Lung microvascular endothelial cell (primary cell): ENCODE measurements around the gene KLK3. TPM values are rescaled to one million over a fixed set of nuclear protein-coding genes. Genes with fewer than 3 reads are reported as not detected.
"Not testable (repeated sequence)": the region's sequence is repeated elsewhere in the genome, so short reads cannot be mapped to it uniquely, and the experiment has no call there.

ENCODE experiments used
- DNase-seq, 2 donors: peaks; one replicate each; pipeline versions ENCODE4 v3.0.0 to v3.0.0-alpha.2; 2010; ENCODE audit warnings: low read depth in 2 of 2
- total RNA-seq: library from RNA; depleted of rRNA; stranded (reverse); fragments of >200 nt; gene quantifications from 2 replicates; pipeline ENCODE4 v1.2.1, GENCODE V29; 2014

The KLK3 gene
- not detected in 2 replicates for total RNA-seq

DNA sequence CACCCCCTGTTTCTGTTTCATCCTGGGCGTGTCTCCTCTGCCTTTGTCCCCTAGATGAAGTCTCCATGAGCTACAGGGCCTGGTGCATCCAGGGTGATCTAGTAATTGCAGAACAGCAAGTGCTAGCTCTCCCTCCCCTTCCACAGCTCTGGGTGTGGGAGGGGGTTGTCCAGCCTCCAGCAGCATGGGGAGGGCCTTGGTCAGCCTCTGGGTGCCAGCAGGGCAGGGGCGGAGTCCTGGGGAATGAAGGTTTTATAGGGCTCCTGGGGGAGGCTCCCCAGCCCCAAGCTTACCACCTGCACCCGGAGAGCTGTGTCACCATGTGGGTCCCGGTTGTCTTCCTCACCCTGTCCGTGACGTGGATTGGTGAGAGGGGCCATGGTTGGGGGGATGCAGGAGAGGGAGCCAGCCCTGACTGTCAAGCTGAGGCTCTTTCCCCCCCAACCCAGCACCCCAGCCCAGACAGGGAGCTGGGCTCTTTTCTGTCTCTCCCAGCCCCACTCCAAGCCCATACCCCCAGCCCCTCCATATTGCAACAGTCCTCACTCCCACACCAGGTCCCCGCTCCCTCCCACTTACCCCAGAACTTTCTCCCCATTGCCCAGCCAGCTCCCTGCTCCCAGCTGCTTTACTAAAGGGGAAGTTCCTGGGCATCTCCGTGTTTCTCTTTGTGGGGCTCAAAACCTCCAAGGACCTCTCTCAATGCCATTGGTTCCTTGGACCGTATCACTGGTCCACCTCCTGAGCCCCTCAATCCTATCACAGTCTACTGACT, at the start of gene KLK3:
Gene KLK3 (plus strand): TSS at position 280 of the 775 bp plus-strand sequence. CDS start 41 bp downstream, at position 321.
- no peak for DNase-seq

GRCh38 chr19:50808856-50809255, 45.9 kb upstream of the KLK3 start:
- no peak for DNase-seq

DNA sequence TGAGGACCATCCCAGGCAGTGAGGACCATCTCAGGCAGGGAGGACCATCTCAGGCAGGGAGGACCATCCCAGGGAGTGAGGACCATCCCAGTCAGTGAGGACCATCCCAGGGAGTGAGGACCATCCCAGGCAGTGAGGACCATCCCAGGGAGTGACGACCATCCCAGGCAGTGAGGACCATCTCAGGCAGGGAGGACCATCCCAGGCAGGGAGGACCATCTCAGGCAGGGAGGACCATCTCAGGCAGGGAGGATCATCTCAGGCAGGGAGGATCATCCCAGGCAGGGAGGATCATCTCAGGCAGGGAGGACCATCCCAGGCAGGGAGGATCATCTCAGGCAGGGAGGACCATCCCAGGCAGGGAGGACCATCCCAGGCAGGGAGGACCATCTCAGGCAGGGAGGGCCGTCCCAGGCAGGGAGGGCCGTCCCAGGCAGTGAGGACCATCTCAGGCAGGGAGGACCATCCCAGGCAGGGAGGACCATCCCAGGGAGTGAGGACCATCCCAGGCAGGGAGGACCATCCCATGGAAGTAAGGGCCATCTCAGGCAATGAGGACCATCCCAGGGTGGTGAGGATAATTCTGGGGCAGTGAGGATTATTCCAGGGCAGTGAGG, 43.0 kb upstream of the KLK3 start:
- DNase-seq: not testable (repeated sequence)

- no peak for DNase-seq
Measured at GRCh38 chr19:50812474-50812873, 42.2 kb upstream of the KLK3 start.

GRCh38 chr19:50814883-50815282, 39.8 kb upstream of the KLK3 start:
- DNase-seq: no peak

DNA sequence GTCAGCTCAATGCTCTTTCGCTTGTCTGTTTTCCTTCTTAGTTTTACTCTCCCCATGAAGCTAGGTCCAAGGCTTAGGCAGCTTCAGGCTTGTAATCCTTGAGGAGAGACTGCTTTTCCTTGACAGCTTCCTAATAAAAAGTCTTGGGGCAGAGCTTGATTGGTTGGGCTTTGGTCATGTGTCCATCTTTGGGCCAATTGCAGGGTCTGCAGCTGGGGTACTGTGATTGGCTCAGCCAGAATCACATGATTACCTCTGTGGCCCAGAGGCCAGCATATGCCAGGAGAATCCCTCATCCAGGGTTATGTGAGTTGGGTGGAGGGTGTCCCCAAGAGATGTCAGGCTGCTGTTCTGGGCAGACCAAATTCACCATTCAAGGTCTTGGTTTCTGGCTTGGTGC, 39.3 kb upstream of the KLK3 start:
- DNase-seq: no peak

DNA sequence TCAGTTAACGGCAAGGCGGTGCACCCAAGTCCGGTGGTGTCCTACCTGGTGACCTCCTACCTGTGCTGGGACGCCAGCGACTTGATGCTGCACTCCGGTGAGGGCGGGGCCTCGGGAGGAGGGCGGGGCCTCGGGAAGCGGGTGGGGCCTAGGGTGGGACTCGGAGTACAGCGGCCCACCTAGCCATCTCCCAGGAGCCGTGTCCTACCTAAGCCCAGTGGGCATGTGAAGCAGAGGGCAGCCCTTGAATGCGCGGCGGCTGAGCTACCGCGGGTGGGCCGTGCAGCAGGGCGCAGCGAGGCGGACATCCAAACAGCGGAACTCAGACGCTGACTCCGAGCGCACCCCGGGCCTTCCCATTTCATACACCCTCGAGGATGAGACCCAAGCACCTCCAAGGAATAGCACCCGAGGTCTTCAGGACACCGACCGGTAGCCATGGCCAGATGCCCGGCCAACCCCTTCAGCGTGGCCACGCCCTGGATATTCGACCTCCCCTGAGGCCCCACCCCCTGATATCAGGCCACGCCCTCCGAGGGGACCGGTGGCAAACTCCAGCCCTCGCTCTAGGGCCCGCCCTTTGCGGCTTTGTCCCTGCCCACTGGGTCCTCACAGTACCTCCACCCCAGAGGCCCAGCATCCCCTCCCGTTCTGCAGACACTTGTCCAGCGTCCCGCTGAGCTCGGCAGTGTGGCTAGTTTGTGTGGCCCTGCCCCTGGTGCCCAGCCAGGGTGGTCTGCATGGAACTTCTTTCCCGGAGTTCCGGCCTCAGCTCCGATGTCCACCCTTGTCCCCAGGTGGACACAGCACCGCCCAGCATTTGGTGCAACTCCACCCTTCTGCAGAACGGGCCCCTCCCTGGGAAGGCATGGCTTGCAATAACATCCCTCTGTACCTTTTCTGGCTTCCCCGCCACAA, 36.5 kb upstream of the KLK3 start:
- DNase-seq: peak in 1 of 2 donors; percentile 39

DNA sequence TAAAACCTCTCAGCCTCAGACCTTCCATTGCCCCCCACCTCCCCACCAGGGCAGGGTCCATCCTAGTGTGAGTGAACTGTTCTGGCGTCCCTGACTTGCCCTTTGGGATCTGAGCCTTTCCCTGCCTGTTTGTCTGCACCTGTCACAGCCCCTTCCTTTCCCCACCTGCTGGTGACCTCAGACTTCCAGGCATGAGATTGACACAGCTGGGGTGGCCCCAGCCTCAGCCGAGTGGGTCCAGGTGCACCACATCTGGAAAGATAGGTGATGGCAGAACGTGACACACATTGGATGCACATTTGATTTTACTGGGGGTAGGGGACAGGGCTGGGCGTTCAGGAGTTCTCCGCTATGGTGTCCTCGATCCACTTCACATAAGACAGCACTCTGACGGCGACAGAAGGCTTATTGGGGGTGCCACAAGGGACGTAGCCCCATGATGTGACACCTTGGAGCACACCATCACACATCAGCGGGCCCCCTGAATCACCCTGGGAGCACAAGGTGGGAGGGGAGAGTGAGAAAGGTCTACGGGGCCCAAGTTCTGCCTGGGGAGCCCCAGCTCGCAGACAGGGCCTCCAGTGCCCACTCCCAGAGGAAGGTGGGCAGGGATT, 35.7 kb upstream of the KLK3 start:
- no peak for DNase-seq

GRCh38 chr19:50819636-50820035, 35.1 kb upstream of the KLK3 start:
- DNase-seq: no peak

GRCh38 chr19:50820086-50820485, 34.6 kb upstream of the KLK3 start:
- DNase-seq: no peak

DNA sequence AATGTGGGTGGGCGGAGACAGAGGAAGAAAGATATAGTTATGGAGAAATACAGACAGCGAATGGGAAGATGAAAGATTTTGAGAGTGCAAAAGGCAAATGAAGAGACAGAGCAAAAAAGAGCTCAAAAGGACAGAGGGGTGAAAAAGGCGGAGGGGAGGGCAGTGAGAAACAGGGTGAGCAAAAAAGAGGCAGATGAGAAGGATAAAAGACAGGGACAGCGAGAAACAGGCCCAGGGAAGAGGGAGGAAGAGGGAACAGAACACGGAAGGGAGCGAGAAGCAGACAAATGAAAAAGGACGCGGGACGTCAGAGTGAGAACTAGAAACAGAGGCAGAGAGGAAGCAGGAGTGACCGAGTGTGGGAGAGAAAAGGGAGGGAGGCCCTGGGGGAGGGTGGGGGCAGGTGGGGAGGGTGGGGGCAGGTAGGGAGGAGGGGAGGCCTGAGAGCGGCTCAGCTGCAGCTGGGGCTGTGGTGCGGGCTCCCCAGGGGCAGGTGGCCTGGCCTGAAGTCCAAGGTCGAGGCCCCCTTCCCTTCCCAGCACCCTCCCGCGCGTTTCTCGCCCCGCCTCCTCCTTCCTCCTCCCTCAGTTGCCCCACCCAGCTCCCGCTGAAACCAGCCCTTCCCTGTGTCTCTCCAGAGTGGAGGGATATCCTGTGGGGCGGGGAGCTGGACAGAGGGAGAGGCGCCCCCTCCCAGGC, 34.0 kb upstream of the KLK3 start:
- no peak for DNase-seq

DNA sequence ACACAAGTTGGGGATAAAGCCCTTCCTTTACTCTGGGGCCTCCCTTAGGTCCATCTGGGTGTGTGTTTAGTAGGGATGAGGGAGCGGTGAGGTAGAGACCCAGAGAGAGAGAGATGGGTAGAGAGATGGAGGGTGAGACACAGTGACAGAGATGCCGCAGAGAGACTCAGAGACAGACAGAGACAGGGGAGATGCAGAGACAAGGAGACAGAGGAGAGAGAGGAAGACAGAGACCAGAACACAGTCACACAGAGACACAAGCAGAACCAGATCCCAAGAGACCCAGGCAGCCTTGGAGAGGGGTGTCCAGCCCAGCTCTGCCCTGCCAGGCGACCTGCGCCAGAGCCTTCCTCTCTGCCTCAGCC, 33.5 kb upstream of the KLK3 start:
- no peak for DNase-seq

DNA sequence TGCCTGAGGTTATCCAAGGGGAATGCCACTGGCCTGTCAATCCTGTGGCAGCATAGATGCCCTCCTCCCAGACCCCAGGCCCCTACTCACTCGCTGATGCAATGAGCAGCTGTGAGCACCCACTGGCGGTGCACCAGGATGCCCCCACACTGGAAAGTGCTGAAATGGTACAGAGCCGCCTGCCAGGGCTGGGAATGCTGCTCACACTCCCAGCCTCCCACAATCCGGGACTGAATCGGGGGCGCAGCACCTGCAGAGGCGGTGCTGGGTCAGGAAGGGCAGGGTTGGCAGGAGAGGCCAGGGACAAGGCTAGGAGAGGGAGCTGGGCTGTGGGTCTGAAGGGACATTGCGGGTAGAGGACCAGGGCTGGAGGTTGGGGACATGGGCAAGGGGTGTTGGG, 33.1 kb upstream of the KLK3 start:
- no peak for DNase-seq

DNA sequence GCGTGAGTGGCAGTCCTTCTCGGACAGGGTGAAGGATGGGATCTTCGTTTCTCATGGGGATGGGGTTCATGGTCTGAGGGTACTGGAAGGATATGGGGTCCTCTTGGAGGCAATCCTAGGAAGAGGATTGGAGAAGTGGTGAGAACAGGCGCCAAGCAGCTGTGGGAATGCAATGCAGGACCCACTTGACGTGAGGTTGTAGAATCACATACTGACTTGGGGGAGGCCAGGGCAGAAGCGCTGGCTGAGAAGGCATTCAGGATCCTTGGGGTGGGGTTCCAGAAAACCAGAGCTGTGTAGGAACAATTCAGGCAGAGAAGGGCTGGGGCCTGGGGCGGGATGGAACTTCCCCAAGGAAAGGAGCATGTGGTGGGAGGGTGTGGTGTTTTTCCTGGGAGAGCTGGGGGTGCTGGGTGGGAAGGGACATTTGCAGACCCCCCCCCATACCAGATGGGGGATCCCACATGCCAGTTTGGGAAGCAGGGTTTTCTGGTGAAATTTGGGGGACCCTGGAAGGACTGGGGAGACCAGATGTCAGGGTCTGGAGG, 32.0 kb upstream of the KLK3 start:
- DNase-seq: no peak

GRCh38 chr19:50823389-50824042, 31.2 kb upstream of the KLK3 start, which contains the start of gene KLK1:
Gene KLK1, minus strand, starts transcription at chr19:50823787. Its CDS starts 39 bp downstream, at chr19:50823748.
- no peak for DNase-seq

DNA sequence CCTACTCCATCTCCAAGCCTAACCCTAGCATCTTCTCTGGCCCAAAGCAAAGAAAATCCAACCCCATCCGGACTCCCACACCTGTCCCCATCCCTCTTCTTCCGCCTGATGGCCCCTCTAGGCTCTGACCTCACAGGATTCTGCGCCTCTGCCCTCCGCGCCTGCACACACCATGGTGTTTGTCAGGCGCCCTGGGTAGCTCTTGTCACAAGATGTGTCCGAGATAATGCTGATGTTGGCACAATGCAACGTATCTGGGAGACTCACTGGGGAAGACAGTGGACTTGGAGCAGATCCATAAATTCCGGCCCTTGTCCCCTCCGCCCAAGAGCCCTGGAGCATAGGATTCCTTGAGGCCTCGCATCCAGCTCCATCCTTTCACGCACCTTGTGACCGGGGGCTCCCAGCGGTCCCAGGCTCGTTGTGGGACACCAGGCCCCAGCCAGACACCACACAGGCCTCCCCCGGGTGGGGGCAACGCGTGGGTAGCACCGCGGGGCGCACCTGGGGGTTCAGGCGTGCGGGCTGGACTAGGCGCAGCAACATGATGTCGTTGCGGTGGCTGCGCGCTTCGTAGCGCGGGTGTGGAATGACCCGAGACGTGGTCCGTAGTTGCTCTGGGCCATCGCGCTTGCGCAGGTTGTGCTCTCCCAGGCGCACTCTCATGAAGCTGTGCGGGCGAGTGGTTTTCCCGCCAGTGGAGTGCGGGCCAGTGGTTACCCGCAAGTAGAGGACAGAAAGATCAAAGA, 28.0 kb upstream of the KLK3 start:
- no peak for DNase-seq

DNA sequence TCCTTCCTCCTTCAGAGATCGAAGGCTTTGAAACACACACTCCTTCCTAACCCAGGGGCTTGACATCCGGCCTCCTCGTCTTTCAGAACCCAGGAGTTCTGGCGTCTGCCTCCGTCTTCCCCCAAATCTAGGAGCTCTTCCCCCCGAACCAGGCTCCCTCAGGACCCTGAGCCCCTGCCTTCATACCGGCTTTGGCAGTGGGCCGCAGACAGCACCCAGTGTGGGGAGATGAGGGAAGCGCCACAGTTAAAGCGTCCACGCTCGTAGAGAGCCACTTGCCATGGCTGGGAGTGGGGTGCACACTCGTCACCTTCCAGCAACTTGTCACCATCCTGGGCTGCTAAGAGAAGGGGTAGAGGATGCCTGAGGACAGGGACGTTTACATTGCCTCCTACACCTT, 27.2 kb upstream of the KLK3 start:
- no peak for DNase-seq

DNA sequence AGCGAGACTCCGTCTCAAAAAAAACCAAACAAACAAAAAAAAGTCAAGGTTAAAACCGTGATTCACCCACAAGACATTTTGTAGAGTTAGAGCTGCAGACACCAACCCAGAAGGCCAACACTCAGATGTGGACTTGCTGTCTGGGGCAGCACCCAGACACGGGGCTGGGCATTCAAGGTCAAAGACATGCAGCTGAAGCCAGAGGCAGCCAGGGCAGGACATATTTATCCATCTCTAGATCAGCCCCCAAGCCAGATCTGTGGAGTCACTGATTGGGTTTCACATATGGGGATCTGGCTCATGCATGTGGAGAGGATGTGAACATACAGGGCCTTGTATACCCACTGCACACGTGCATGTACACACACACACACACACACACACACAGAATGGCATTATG, 24.9 kb upstream of the KLK3 start:
- no peak for DNase-seq

- no peak for DNase-seq
Measured at GRCh38 chr19:50830266-50831025, 24.3 kb upstream of the KLK3 start.
